Measurements from ENCODE around the gene NAALADL2. TPM values are rescaled to one million over a fixed set of nuclear protein-coding genes. Genes with fewer than 3 reads are reported as not detected.
A peak's percentile ranks its signal among the peaks of the same experiment; 100 is the strongest.
"Not testable (repeated sequence)": the region's sequence is repeated elsewhere in the genome, so short reads cannot be mapped to it uniquely, and the experiment has no call there.

The NAALADL2 gene
- total RNA-seq, 1 donor from 2014 or later = 0.20 TPM

GRCh38 chr3:175564363-175564762, 705.2 kb downstream of the NAALADL2 start:
- DNase-seq (ENCODE audit: low read depth in 2 of 2) = no peak

GRCh38 chr3:175571096-175571495, 712.0 kb downstream of the NAALADL2 start:
- DNase-seq (ENCODE audit: low read depth in 2 of 2) = no peak

- no peak for DNase-seq (ENCODE audit: low read depth in 2 of 2)
Observed at GRCh38 chr3:175573226-175573625, 714.1 kb downstream of the NAALADL2 start.

- no peak for DNase-seq (ENCODE audit: low read depth in 2 of 2)
Observed at GRCh38 chr3:175580318-175580717, 721.2 kb downstream of the NAALADL2 start.

- DNase-seq (ENCODE audit: low read depth in 2 of 2) = peak in 1 of 2 donors; percentile 6
Observed at GRCh38 chr3:175585898-175586297, 726.8 kb downstream of the NAALADL2 start.

GRCh38 chr3:175590745-175591144, 731.6 kb downstream of the NAALADL2 start:
- no peak for DNase-seq (ENCODE audit: low read depth in 2 of 2)

- DNase-seq (ENCODE audit: low read depth in 2 of 2) = no peak
Observed at GRCh38 chr3:175591375-175591774, 732.2 kb downstream of the NAALADL2 start.

GRCh38 chr3:175593331-175593730, 734.2 kb downstream of the NAALADL2 start:
- DNase-seq (ENCODE audit: low read depth in 2 of 2) = no peak

- no peak for DNase-seq (ENCODE audit: low read depth in 2 of 2)
Observed at GRCh38 chr3:175598740-175599139, 739.6 kb downstream of the NAALADL2 start.

- DNase-seq (ENCODE audit: low read depth in 2 of 2) = no peak
Observed at GRCh38 chr3:175601521-175601920, 742.4 kb downstream of the NAALADL2 start.

- DNase-seq (ENCODE audit: low read depth in 2 of 2) = no peak
Observed at GRCh38 chr3:175605851-175606250, 746.7 kb downstream of the NAALADL2 start.

- no peak for DNase-seq (ENCODE audit: low read depth in 2 of 2)
Observed at GRCh38 chr3:175606650-175607318, 747.6 kb downstream of the NAALADL2 start.

GRCh38 chr3:175608356-175608755, 749.2 kb downstream of the NAALADL2 start:
- no peak for DNase-seq (ENCODE audit: low read depth in 2 of 2)

- no peak for DNase-seq (ENCODE audit: low read depth in 2 of 2)
Observed at GRCh38 chr3:175608911-175609310, 749.8 kb downstream of the NAALADL2 start.

GRCh38 chr3:175612487-175613196, 753.5 kb downstream of the NAALADL2 start:
- DNase-seq (ENCODE audit: low read depth in 2 of 2) = no peak

- not testable (repeated sequence) for DNase-seq (ENCODE audit: low read depth in 2 of 2)
Observed at GRCh38 chr3:175614107-175614506, 755.0 kb downstream of the NAALADL2 start.

- DNase-seq (ENCODE audit: low read depth in 2 of 2) = no peak
Observed at GRCh38 chr3:175617247-175617646, 758.1 kb downstream of the NAALADL2 start.

GRCh38 chr3:175619369-175619768, 760.2 kb downstream of the NAALADL2 start:
- no peak for DNase-seq (ENCODE audit: low read depth in 2 of 2)

- DNase-seq (ENCODE audit: low read depth in 2 of 2) = no peak
Observed at GRCh38 chr3:175620093-175620492, 761.0 kb downstream of the NAALADL2 start.

- no peak for DNase-seq (ENCODE audit: low read depth in 2 of 2)
Observed at GRCh38 chr3:175620532-175620931, 761.4 kb downstream of the NAALADL2 start.

GRCh38 chr3:175640958-175641357, 781.8 kb downstream of the NAALADL2 start:
- no peak for DNase-seq (ENCODE audit: low read depth in 2 of 2)

GRCh38 chr3:175646865-175647264, 787.7 kb downstream of the NAALADL2 start:
- DNase-seq (ENCODE audit: low read depth in 2 of 2) = no peak

GRCh38 chr3:175648899-175649298, 789.8 kb downstream of the NAALADL2 start:
- no peak for DNase-seq (ENCODE audit: low read depth in 2 of 2)
